ENCODE results near the gene UBTD2. TPM values are rescaled to one million over a fixed set of nuclear protein-coding genes. Genes with fewer than 3 reads are reported as not detected.

UBTD2 gene
- polyA plus RNA-seq, 1 donor (not counting 4 experiments of a cell fraction or from before 2014, with no cell fraction given), result 16.2 TPM

DNA sequence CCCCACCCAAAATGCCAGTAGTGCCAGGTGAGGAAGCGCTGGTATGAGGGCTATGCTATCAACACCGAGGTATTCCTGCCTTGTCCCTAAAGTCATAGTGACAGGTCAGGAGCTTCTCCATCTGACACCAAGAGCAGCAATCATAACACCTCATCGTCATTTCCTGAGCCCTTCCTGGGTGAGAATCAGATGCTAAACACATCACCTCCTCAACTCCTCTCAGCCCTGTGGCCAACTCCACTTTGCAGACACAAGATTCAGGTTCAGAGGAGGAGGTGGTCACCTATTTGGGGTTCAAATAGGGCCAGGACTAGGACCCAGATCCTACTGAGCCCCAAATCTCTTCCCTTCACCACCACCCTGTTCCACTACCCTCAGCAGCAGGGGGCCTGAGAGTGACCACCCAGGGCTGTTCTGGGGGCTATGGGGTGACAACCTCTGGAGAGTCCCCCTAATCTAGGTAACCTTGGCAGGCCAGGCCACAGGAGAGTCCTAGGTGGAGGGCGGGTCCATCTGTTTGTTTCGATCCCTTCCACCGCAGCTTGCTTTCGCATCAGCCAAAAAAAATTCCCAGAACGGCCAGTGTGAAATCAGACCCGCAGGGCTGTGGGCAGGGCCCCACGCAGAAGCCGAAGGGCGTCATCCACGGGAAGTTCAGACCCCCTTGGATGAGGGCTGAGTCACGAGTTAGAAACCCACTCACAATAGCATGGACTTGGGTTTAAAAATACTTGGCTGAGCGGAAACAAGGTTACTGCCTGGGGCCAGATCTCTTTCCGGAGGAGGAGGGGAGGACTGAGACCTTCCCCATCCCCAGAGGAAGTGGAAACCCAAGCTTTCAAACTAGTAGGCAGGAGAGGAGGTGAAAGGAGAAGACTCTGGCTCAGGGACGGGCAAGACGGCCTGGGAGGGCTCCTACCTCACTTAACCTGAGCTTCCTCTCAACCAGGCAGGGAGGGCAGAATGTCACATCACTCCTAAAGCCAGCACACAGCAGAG, 104.3 kb downstream of the UBTD2 start:
- dilution Hi-C loops (cut with MboI; ENCODE audit: extremely low pct_ligation_motif_present, low sequenced_read_pairs), result no loop called here
- FAIRE-seq (no peak), DNase-seq (ENCODE audit: low read depth, low spot score) (no peak)
- Histone ChIP-seq H3K4me2 (ENCODE audit: control insufficient read depth, extremely low read depth, insufficient read depth, low read depth, low read length) (peak overlapping the region; percentile 50), H3K9me1 (ENCODE audit: control insufficient read depth, extremely low read depth, insufficient read depth, low read length) (no peaks in the 10 kb centered on the region), H3K4me3 (ENCODE audit: control insufficient read depth in 2 of 3, extremely low read depth in 1 of 3, insufficient read depth in 2 of 3, low read depth in 1 of 3, low read length in 3 of 3) (no peak overlapping the region), H3K9me3 (ENCODE audit: control insufficient read depth, low read depth, low read length) (no peaks in the 10 kb centered on the region), H3K9ac (ENCODE audit: control insufficient read depth, extremely low read depth, insufficient read depth, low read length) (no peak overlapping the region), H3K27ac (ENCODE audit: control insufficient read depth, insufficient read depth, low read length) (peak overlapping the region; percentile 13), H3K79me2 (ENCODE audit: control insufficient read depth, insufficient read depth, low read length) (peaks cover 81% of the 10 kb centered on the region), H3K4me1 (ENCODE audit: control insufficient read depth, extremely low read depth, insufficient read depth, low read length) (peaks cover 25% of the 10 kb centered on the region), H2AFZ (ENCODE audit: control insufficient read depth, low read length) (no peak overlapping the region), H3K36me3 (ENCODE audit: control insufficient read depth in 2 of 2, extremely low read depth in 1 of 2, insufficient read depth in 2 of 2, low read length in 2 of 2) (peaks cover 6 to 10% of the 10 kb centered on the region in 2 experiments), H4K20me1 (ENCODE audit: control insufficient read depth, extremely low read depth, insufficient read depth, low read length) (peaks cover 17% of the 10 kb centered on the region), H3K27me3 (ENCODE audit: control insufficient read depth, extremely low read depth, insufficient read depth, low read length) (no peaks in the 10 kb centered on the region)
- TF ChIP-seq, protein P1, sequence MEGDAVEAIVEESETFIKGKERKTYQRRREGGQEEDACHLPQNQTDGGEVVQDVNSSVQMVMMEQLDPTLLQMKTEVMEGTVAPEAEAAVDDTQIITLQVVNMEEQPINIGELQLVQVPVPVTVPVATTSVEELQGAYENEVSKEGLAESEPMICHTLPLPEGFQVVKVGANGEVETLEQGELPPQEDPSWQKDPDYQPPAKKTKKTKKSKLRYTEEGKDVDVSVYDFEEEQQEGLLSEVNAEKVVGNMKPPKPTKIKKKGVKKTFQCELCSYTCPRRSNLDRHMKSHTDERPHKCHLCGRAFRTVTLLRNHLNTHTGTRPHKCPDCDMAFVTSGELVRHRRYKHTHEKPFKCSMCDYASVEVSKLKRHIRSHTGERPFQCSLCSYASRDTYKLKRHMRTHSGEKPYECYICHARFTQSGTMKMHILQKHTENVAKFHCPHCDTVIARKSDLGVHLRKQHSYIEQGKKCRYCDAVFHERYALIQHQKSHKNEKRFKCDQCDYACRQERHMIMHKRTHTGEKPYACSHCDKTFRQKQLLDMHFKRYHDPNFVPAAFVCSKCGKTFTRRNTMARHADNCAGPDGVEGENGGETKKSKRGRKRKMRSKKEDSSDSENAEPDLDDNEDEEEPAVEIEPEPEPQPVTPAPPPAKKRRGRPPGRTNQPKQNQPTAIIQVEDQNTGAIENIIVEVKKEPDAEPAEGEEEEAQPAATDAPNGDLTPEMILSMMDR (optimal IDR thresholded peaks at IDR 0.05 in 1 of 3, IDR thresholded peaks at IDR 0.05 in 1 of 3, conservative IDR thresholded peaks at IDR 0.05 in 1 of 3; ENCODE audit: extremely low read depth in 1 of 3, insufficient read depth in 2 of 3, low read length in 3 of 3), result no peak
- TF ChIP-seq EZH2 (IDR thresholded peaks at IDR 0.05; ENCODE audit: low read length), result no peak

- H3K4me2 ChIP-seq (ENCODE audit: control insufficient read depth, extremely low read depth, insufficient read depth, low read depth, low read length), result no peak overlapping the region
- H3K4me3 ChIP-seq (ENCODE audit: control insufficient read depth in 2 of 3, extremely low read depth in 1 of 3, insufficient read depth in 2 of 3, low read depth in 1 of 3, low read length in 3 of 3), result no peak overlapping the region
- peaks cover 13% of the 10 kb centered on the region for H4K20me1 ChIP-seq (ENCODE audit: control insufficient read depth, extremely low read depth, insufficient read depth, low read length)
- no peak for FAIRE-seq
- H3K9ac ChIP-seq (ENCODE audit: control insufficient read depth, extremely low read depth, insufficient read depth, low read length), result no peak overlapping the region
- no peaks in the 10 kb centered on the region for H3K9me1 ChIP-seq (ENCODE audit: control insufficient read depth, extremely low read depth, insufficient read depth, low read length)
- H3K9me3 ChIP-seq (ENCODE audit: control insufficient read depth, low read depth, low read length), result no peaks in the 10 kb centered on the region
- H3K79me2 ChIP-seq (ENCODE audit: control insufficient read depth, insufficient read depth, low read length), result peaks cover 76% of the 10 kb centered on the region
- H2AFZ ChIP-seq (ENCODE audit: control insufficient read depth, low read length), result no peak overlapping the region
- DNase-seq (ENCODE audit: low read depth, low spot score), result no peak
- no peak overlapping the region for H3K27ac ChIP-seq (ENCODE audit: control insufficient read depth, insufficient read depth, low read length)
- H3K4me1 ChIP-seq (ENCODE audit: control insufficient read depth, extremely low read depth, insufficient read depth, low read length), result peaks cover 33% of the 10 kb centered on the region
- TF ChIP-seq, protein P1 (optimal IDR thresholded peaks at IDR 0.05 in 1 of 3, IDR thresholded peaks at IDR 0.05 in 1 of 3, conservative IDR thresholded peaks at IDR 0.05 in 1 of 3; ENCODE audit: extremely low read depth in 1 of 3, insufficient read depth in 2 of 3, low read length in 3 of 3), result no peak
- no peak for TF ChIP-seq EZH2 (IDR thresholded peaks at IDR 0.05; ENCODE audit: low read length)
- H3K27me3 ChIP-seq (ENCODE audit: control insufficient read depth, extremely low read depth, insufficient read depth, low read length), result no peaks in the 10 kb centered on the region
- peaks cover 3 to 12% of the 10 kb centered on the region in 2 experiments for H3K36me3 ChIP-seq (ENCODE audit: control insufficient read depth in 2 of 2, extremely low read depth in 1 of 2, insufficient read depth in 2 of 2, low read length in 2 of 2)
- dilution Hi-C loops (cut with MboI; ENCODE audit: extremely low pct_ligation_motif_present, low sequenced_read_pairs), result no loop called here
Measured at GRCh38 chr5:172178301-172178987, 105.1 kb downstream of the UBTD2 start.

Measured in keratinocyte (primary cell).